GM21786 (cell line): ENCODE measurements around the gene CDH23.

Source experiments
- ATAC-seq: cut with Tn5 transposase; IDR thresholded peaks from one replicate; pipeline ENCODE4 v1.9.1; 2021; ENCODE audit not compliant: unreplicated experiment

Gene CDH23

DNA sequence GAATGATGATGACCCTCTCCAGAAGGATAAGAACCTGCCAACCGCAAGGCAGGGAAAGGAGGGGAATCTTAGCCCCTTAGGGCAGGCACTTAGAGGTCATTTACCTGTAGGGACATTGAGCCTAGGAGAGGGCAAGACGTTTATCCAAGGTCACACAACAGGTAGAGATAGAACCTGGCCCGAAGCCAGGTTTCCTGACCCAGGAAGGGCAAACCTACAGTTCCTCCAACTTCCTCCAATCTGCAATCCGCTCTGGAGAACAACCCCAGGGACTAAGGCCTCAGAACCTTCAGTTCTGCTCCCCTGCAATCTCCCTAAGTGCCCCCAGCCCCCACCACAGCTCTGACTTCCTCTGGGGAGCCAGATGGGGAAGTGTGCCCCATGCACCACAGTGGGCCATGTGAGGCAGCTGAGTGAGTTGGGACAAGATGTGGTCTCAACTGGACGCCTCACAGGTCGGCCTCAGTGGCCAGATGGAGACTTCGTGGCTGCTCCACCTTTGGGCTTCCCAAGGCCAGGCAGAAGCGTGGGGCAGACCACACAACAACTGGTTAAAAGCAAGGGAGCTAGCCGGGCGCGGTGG, 455.7 kb downstream of the CDH23 start:
- ATAC-seq: no peak

- ATAC-seq: no peak
Measured at GRCh38 chr10:71854031-71854430, 457.3 kb downstream of the CDH23 start.

DNA sequence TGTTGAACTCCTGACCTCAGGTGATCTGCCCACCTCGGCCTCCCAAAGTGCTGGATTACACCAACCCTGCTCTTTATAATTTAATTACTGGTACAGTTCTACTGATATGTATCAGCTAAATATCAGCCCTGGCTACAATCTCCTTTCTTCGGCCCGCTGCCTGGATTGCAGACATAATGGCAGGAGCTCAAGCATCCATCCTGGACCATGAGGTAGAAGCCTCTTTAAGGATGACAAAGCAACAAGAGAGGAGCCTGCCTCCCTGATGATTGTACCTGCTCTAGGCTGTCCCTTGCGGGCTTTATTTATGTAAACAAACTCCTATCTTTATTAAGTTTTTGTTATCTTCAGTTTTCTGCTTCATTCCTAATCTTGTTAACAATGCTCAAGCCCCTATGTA, 459.9 kb downstream of the CDH23 start:
- ATAC-seq: no peak

- no peak for ATAC-seq
Measured at GRCh38 chr10:71857934-71858890, 461.5 kb downstream of the CDH23 start.

DNA sequence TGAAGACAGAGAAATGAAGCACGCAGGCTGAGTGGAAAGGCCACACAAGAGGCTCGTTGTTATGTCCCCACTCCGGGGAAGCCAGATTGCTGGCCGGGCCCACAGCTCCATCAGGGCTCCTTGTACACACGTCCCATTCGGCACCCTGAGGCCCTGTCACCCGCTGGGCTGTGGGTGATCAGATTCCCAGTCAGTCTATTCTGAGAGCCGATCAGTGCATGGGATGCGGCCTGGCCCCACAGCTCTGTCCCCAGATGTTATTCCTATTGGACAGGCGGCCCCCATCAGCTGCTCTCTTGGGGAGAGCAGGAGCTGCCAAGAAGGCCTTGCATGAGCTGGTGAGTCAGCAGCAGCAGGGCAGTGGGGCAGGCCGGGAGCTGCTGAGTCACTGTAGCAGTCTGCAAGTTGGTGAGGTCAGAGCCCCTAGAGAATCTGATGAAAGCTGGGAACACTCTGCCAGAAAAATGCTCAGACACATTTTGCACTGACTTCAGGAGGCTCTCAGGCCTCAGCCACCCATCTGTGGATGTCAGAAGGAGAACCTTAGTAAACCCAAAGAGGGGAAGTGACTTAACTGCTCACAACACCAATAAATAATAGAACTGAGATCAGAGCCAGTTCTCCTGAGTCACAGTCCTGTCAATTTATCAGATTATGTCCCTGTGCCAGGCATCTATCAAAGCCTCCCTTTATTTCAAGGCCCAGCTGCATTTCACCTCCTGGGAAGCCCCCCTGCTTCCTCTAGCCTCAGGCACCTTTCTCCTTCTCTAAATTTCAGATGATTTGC, 463.7 kb downstream of the CDH23 start:
- ATAC-seq: no peak

DNA sequence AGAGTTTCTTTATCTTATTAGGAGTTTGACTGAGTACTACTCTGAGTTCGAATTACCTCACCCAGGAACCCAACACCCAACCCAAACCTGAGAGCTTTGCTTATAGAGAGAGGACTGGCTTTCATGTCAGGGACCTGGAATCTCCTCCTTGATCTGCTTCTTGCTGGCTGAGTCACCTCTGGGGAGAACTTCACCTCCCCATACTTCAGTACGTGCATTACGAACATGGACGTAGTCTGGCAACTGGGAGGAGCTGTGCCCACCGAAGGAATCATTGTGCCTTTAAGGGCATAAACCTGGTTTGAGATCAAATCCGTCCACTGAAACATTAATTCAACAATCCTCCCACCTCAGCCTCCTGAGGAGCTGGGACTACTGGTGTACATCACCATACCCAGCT, 466.5 kb downstream of the CDH23 start:
- no peak for ATAC-seq

DNA sequence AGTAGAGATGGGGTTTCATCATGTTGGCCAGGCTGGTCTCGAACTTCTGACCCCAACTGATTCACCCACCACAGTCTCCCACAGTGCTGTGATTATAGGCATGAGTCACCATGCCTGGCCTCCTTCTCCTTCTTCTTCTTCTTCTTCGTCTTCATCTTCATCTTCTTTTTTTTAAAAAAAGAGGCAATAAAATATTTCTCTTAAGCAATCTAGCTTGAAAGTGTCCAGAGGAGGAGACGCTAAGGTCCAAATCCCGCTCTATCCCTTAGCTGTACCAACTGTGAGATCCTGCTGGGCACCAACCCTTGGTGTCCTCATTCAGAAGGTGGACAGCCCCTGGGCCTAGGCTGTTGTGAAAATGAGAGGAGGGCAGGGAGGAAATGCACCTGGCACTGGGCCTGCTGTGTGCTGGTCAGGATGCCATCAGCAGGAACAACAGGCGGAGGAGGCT, 468.2 kb downstream of the CDH23 start:
- ATAC-seq: no peak
